Gastrocnemius medialis (tissue), 4 donors: ENCODE results near the gene BHLHE41. TPM values are rescaled to one million over a fixed set of nuclear protein-coding genes. Genes with fewer than 3 reads are reported as not detected.

Source experiments
- ATAC-seq, 2 donors: fragments of 150-250 bp; one replicate each; pipeline ENCODE4 v1.9.1; 2016
- DNase-seq, 2 donors: peaks; one replicate each; pipeline ENCODE4 v3.0.0-alpha.2; 2019
- H3K27ac ChIP-seq, 4 donors: fragments of 200-600 bp; sonication (generic); 1 replicate in 1 of 4; 2 replicates in 3 of 4; pipeline ENCODE4 v1.5.1; 2016 to 2018; ENCODE audit warnings: mild to moderate bottlenecking in 2 of 4, moderate library complexity in 1 of 4
- H3K27me3 ChIP-seq, 3 donors: fragments of 200-600 bp; sonication (generic) in 2 of 3; 1 replicate in 1 of 3; 2 replicates in 2 of 3; pipeline versions ENCODE4 v1.5.1 to v1.6.0; 2016 to 2019; ENCODE audit warnings: mild to moderate bottlenecking in 1 of 3, moderate library complexity in 1 of 3
- H3K36me3 ChIP-seq, 2 donors: fragments of 200-600 bp; sonication (generic) in 1 of 2; one replicate each; pipeline ENCODE4 v1.5.1; 2017 to 2018
- H3K4me1 ChIP-seq, 2 donors: fragments of 200-600 bp; sonication (generic) in 1 of 2; one replicate each; pipeline ENCODE4 v1.5.1; 2016 to 2017; ENCODE audit warnings: mild to moderate bottlenecking in 2 of 2
- H3K4me3 ChIP-seq, 4 donors: fragments of 200-600 bp; sonication (generic) in 3 of 4; 1 replicate in 1 of 4; 2 replicates in 3 of 4; pipeline ENCODE4 v1.5.1; 2016 to 2019; ENCODE audit warnings: mild to moderate bottlenecking in 2 of 4
- H3K9me3 ChIP-seq, 3 donors: fragments of 200-600 bp; sonication (generic) in 2 of 3; 1 replicate in 1 of 3; 2 replicates in 2 of 3; pipeline ENCODE4 v1.5.1; 2016 to 2019
- POLR2A ChIP-seq, 2 donors: fragments of 450-650 bp; IDR thresholded peaks; one replicate each; pipeline ENCODE4 v1.6.1; 2017; ENCODE audit warnings: antibody characterized with exemption in 2 of 2, mild to moderate bottlenecking in 2 of 2, moderate library complexity in 2 of 2
- in situ Hi-C, 4 donors: fragments of 200-750 bp; cut with MboI; loops; one replicate each; pipeline versions ENCODE4 v1.15.0 to v1.8.0; 2017; ENCODE audit warnings: low sequenced_read_pairs in 4 of 4
- intact Hi-C: fragments of 100-400 bp; cut with DNase I; formaldehyde crosslinking; loops from one replicate; pipeline ENCODE4 v1.15.1; 2023; ENCODE audit warnings: low total_unique reads
- total RNA-seq, 4 donors: library from RNA; depleted of rRNA; stranded (reverse); fragments of >200 nt; gene quantifications; one replicate each; pipeline versions ENCODE4 v1.1.0 to v1.2.3, GENCODE V29; 2016
- TF ChIP-seq, protein P1 (sequence below), 5 experiments: fragments of 450-650 bp in 3 of 5; fragments of 200-600 bp in 2 of 5; sonication (generic) in 2 of 5; IDR thresholded peaks in 4 of 5; conservative IDR thresholded peaks in 1 of 5; 1 replicate in 4 of 5; 2 replicates in 1 of 5; pipeline ENCODE4 v1.5.1; 2016 to 2019; ENCODE audit warnings: antibody characterized with exemption in 5 of 5, mild to moderate bottlenecking in 3 of 5, moderate library complexity in 3 of 5

Gene BHLHE41
- total RNA-seq, 4 donors from 2014 or later = 6.4 to 12.1 (median 9.5) TPM

DNA sequence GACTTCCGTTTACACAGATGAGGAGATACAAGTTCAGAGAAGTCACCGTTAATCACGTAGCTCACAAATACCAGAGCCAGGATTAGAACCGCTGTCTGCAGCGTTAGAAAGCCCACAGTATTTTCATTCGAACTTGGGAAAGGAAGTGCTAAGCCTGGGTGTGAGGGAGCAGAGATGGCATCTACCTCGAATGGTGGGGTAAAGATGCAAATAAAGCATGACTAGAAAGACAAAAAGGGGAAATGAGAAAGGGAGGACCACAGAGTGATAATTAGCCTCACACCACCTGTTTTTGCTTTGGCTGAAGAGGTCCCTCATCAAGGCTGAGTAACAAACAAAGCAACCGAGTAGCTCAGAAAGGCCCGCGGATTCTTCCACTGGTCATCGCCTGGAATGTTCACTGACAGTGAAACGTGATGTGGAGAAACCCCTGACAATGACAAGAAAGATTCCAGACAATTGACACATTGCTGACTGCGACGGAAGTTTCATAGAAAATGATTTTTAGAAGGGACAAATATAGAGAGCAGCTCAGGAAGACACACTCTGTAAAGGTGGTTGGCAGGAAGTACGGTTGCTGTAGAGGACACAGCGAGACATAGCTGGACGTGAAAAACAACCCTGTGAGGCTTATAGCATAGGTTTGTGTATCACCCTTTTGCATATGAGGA is 31.5 kb upstream of the BHLHE41 start:
- no peak for DNase-seq

DNA sequence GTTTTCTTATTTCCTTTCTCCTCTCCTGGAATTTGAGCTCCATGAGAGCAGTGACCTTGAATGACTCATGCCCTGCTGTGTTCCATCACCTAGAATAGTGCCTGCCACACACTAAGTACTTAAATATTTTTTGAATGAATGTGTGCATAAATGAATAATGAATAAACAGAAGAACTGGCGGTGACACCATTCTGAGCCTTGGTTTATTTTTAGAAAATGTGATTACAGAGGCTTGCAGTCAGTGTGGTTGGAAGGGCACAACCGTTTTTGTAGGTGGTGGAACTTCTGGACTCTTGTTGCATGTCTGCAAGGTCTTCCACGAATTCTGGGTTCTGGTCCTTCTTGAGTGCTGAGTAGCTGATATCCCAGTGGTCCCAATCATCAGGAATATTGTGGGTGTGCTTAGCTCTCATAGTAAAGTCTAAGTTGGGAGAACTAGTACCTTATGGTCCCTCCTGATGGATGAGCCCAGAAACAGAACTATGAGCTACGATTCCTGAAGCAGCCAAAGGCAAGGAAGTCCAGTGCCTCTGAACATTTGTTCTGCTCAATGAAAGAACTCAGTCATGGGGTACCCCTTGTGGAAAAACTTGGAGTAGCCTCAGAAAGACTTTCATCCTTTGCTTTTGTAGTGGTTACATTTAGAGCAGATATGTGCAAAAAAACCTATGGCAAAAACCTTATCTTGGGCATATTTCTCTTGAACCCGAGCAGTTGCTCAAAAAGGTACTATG is 28.8 kb upstream of the BHLHE41 start:
- intact Hi-C loops (loop anchor here (1.0 kb wide), 1 partner anchor 27 kb away; no protein-coding TSS in a partner anchor), in situ Hi-C loops (no loop called here)
- H3K4me3 ChIP-seq = no peak overlapping the region
- H3K4me1 ChIP-seq = peaks cover 8 to 9% of the 10 kb centered on the region in 2 donors
- TF ChIP-seq, protein P1, sequence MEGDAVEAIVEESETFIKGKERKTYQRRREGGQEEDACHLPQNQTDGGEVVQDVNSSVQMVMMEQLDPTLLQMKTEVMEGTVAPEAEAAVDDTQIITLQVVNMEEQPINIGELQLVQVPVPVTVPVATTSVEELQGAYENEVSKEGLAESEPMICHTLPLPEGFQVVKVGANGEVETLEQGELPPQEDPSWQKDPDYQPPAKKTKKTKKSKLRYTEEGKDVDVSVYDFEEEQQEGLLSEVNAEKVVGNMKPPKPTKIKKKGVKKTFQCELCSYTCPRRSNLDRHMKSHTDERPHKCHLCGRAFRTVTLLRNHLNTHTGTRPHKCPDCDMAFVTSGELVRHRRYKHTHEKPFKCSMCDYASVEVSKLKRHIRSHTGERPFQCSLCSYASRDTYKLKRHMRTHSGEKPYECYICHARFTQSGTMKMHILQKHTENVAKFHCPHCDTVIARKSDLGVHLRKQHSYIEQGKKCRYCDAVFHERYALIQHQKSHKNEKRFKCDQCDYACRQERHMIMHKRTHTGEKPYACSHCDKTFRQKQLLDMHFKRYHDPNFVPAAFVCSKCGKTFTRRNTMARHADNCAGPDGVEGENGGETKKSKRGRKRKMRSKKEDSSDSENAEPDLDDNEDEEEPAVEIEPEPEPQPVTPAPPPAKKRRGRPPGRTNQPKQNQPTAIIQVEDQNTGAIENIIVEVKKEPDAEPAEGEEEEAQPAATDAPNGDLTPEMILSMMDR (IDR thresholded peaks at IDR 0.05 in 4 of 5, conservative IDR thresholded peaks at IDR 0.05 in 1 of 5) = no peak
- TF ChIP-seq POLR2A (IDR thresholded peaks at IDR 0.05) = no peak
- H3K9me3 ChIP-seq = no peaks in the 10 kb centered on the region
- H3K27me3 ChIP-seq = no peaks in the 10 kb centered on the region
- DNase-seq = peak; percentile 21 to 24
- peak; percentile 84 to 96 for ATAC-seq
- H3K36me3 ChIP-seq = no peaks in the 10 kb centered on the region
- peak overlapping the region; percentile 53 to 71 (median 60) for H3K27ac ChIP-seq

More for the DNA sequence above, 31.5 kb upstream of the BHLHE41 start:
- Histone ChIP-seq H3K9me3 (no peaks in the 10 kb centered on the region), H3K27ac (no peak overlapping the region), H3K4me1 (peaks cover 8 to 9% of the 10 kb centered on the region in 2 donors), H3K36me3 (no peaks in the 10 kb centered on the region), H3K4me3 (no peak overlapping the region), H3K27me3 (no peaks in the 10 kb centered on the region)
- in situ Hi-C loops = no loop called here
- TF ChIP-seq POLR2A (IDR thresholded peaks at IDR 0.05) = no peak
- TF ChIP-seq, protein P1 (IDR thresholded peaks at IDR 0.05 in 4 of 5, conservative IDR thresholded peaks at IDR 0.05 in 1 of 5) = no peak
- intact Hi-C loops = no loop called here
- no peak for ATAC-seq

DNA sequence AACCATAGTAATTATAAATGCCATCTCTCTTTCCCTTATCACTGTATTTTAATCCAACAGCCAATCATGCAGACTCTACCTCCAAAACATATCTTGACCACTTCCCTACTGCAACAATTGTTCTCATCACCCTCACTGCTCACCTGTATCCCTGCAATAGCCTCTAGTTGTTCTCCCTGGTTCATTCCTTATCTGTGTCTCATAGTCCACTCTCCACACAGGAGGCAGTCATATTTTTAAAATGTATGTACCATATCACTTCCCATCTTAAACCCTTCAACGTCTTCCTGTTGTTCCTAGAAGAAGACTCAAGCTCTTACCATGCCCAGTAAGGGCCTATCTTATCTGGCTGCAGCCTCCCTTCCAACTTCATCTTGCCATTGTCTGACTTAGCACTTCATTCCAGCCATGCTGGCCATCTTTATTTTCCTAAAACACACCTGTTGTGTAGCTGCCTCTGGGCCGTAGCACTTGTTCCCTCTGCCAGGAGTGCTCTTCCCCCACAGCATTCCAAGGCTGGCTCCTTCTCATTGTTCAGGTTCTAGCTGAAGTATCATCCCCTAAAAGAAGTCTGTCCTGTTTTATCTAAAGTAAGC is 27.8 kb upstream of the BHLHE41 start:
- Histone ChIP-seq H3K36me3 (no peaks in the 10 kb centered on the region), H3K27me3 (no peaks in the 10 kb centered on the region), H3K4me3 (no peak overlapping the region), H3K9me3 (no peaks in the 10 kb centered on the region), H3K4me1 (peaks cover 8 to 9% of the 10 kb centered on the region in 2 donors), H3K27ac (peak overlapping the region; percentile 53 to 71 (median 60))
- ATAC-seq (no peak), DNase-seq (no peak)
- in situ Hi-C loops (no loop called here), intact Hi-C loops (loop anchor here (1.0 kb wide), 1 partner anchor 26 kb away; no protein-coding TSS in a partner anchor)
- no peak for TF ChIP-seq POLR2A (IDR thresholded peaks at IDR 0.05)
- TF ChIP-seq, protein P1 (IDR thresholded peaks at IDR 0.05 in 4 of 5, conservative IDR thresholded peaks at IDR 0.05 in 1 of 5) = no peak

DNA sequence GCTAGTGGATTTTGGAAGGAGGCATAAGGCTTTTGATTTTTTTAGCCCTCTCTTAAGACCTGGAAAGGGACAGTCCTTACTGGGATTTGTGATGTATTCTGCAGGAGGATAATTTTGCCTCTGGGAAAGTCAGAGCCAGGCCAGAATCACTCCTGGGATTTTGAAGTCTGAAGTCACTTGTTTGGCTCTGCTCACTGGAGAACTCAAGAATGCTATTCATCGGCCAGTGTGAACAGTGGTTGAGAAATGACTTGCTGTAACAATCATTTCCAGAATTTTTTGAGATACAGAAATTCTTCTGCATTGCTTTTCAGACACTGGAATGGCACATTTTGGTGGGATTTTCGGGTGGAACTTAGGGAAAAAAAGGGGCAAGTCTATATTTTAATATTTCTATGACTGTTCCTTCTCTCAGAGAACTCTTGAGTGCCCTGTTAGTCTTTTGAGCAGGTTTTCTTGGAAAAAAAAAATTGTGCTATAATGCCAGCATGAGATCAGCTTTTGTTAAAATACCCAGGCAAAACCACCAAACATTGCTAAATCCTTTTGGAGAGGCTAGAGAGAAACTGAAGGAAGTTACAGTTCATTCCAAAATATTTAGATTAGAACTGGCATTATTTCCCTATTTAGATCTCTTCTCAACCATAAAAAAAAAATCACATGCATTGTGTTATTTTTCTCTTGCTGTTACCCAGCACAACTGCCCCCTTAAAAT is 26.1 kb upstream of the BHLHE41 start:
- no peaks in the 10 kb centered on the region for H3K9me3 ChIP-seq
- no peak for TF ChIP-seq POLR2A (IDR thresholded peaks at IDR 0.05)
- TF ChIP-seq, protein P1 (IDR thresholded peaks at IDR 0.05 in 4 of 5, conservative IDR thresholded peaks at IDR 0.05 in 1 of 5) = no peak
- in situ Hi-C loops = no loop called here
- DNase-seq = no peak
- ATAC-seq = no peak
- intact Hi-C loops = no loop called here
- no peak overlapping the region for H3K27ac ChIP-seq
- H3K4me1 ChIP-seq = peaks cover 8 to 9% of the 10 kb centered on the region in 2 donors
- no peaks in the 10 kb centered on the region for H3K36me3 ChIP-seq
- H3K27me3 ChIP-seq = no peaks in the 10 kb centered on the region
- H3K4me3 ChIP-seq = no peak overlapping the region
